HEK293 (cell line): ENCODE data around the gene NDFIP2.

Experiments used
- CTCF ChIA-PET: fragments of 350-600 bp; formaldehyde crosslinking; extraction: SDS; loops from one replicate; lab custom pipeline; 2021; ENCODE audit warnings: antibody characterized with exemption; lab: Yijun Ruan, JAX
- POLR2A ChIA-PET: fragments of 300-600 bp; formaldehyde crosslinking; extraction: SDS; loops from one replicate; lab custom pipeline; 2020; ENCODE audit warnings: antibody characterized with exemption, inconsistent platforms; lab: Yijun Ruan, JAX
- H3K27ac ChIP-seq: fragments of 200-500 bp; sonication (Bioruptor generic); 2 replicates; pipeline ENCODE4 v1.5.1; 2014; ENCODE audit warnings: low read depth, low read length, control low read depth, inconsistent platforms; ENCODE audit errors: extremely low read depth
- H3K36me3 ChIP-seq, 2 experiments: fragments of 200-500 bp in 1 of 2; sonication (Bioruptor generic) in 1 of 2; 1 replicate in 1 of 2; 2 replicates in 1 of 2; pipeline ENCODE4 v1.5.1; 2014 to 2017; ENCODE audit warnings: inconsistent platforms in 2 of 2, low read length in 2 of 2; ENCODE audit not compliant: control insufficient read depth in 2 of 2, insufficient read depth in 1 of 2
- H3K4me1 ChIP-seq: fragments of 200-500 bp; sonication (Bioruptor generic); 2 replicates; pipeline ENCODE4 v1.5.1; 2014; ENCODE audit warnings: mild to moderate bottlenecking, low read length, inconsistent platforms; ENCODE audit not compliant: control insufficient read depth, insufficient read depth
- H3K4me3 ChIP-seq: 2 replicates; pipeline ENCODE4 v1.5.1; 2011; ENCODE audit warnings: low read depth, mild to moderate bottlenecking, control low read depth, low read length, moderate library complexity
- H3K9me3 ChIP-seq: fragments of 200-500 bp; sonication (Bioruptor generic); 2 replicates; pipeline ENCODE4 v1.5.1; 2014; ENCODE audit warnings: low read depth, low read length, inconsistent platforms; ENCODE audit not compliant: control insufficient read depth, insufficient read depth
- PRDM1 ChIP-seq: fragments of 450-650 bp; formaldehyde crosslinking; IDR thresholded peaks from 2 replicates; pipeline ENCODE4; 2016; ENCODE audit warnings: missing biosample characterization, missing genetic modification characterization
- ZNF121 ChIP-seq: fragments of 450-650 bp; formaldehyde crosslinking; IDR thresholded peaks from 2 replicates; pipeline ENCODE4 v1.5.1; 2016; ENCODE audit warnings: missing biosample characterization, missing genetic modification characterization
- ZNF146 ChIP-seq: fragments of 450-650 bp; formaldehyde crosslinking; IDR thresholded peaks from 2 replicates; pipeline ENCODE4 v1.5.1; 2016; ENCODE audit warnings: missing biosample characterization, missing genetic modification characterization
- ZNF2 ChIP-seq: fragments of 450-650 bp; formaldehyde crosslinking; IDR thresholded peaks from 2 replicates; pipeline ENCODE4 v1.5.1; 2016; ENCODE audit warnings: missing biosample characterization, missing genetic modification characterization
- ZNF211 ChIP-seq: fragments of 450-650 bp; formaldehyde crosslinking; IDR thresholded peaks from 2 replicates; pipeline ENCODE4 v1.5.1; 2016; ENCODE audit warnings: low read depth, missing biosample characterization, missing genetic modification characterization
- ZNF214 ChIP-seq: fragments of 450-650 bp; formaldehyde crosslinking; IDR thresholded peaks from 2 replicates; pipeline ENCODE4 v1.5.1; 2017; ENCODE audit warnings: missing biosample characterization, mild to moderate bottlenecking, missing genetic modification characterization, borderline replicate concordance
- ZNF311 ChIP-seq: fragments of 450-650 bp; formaldehyde crosslinking; IDR thresholded peaks from 2 replicates; pipeline ENCODE4 v1.5.1; 2017; ENCODE audit warnings: missing biosample characterization, missing genetic modification characterization, borderline replicate concordance
- ZNF701 ChIP-seq: fragments of 450-650 bp; formaldehyde crosslinking; IDR thresholded peaks from 2 replicates; pipeline ENCODE4 v1.5.1; 2016; ENCODE audit warnings: missing biosample characterization, missing genetic modification characterization
- ZNF776 ChIP-seq: fragments of 450-650 bp; formaldehyde crosslinking; IDR thresholded peaks from 2 replicates; pipeline ENCODE4 v1.5.0; 2017; ENCODE audit warnings: missing biosample characterization, missing genetic modification characterization, borderline replicate concordance
- ZNF830 ChIP-seq: fragments of 450-650 bp; IDR thresholded peaks from 2 replicates; pipeline ENCODE4 v1.5.0; 2018; ENCODE audit warnings: missing biosample characterization, missing genetic modification characterization, low read depth, mild to moderate bottlenecking, moderate library complexity
- ZNF843 ChIP-seq: fragments of 450-650 bp; formaldehyde crosslinking; IDR thresholded peaks from 2 replicates; pipeline ENCODE4 v1.5.1; 2016; ENCODE audit warnings: missing biosample characterization, missing genetic modification characterization
- TF ChIP-seq, protein P1 (sequence below): fragments of 450-650 bp; formaldehyde crosslinking; IDR thresholded peaks from 2 replicates; pipeline ENCODE4 v1.5.1; 2016; ENCODE audit warnings: missing biosample characterization, missing genetic modification characterization
- TF ChIP-seq, protein P2 (sequence below): fragments of 450-650 bp; formaldehyde crosslinking; IDR thresholded peaks from 2 replicates; pipeline ENCODE4 v1.5.1; 2016; ENCODE audit warnings: missing biosample characterization, missing genetic modification characterization
- TF ChIP-seq, protein P3 (sequence below): fragments of 450-650 bp; formaldehyde crosslinking; conservative IDR thresholded peaks from 2 replicates; pipeline ENCODE4 v1.5.1; 2016; ENCODE audit warnings: low read depth, missing biosample characterization, missing genetic modification characterization
- TF ChIP-seq, protein P4 (sequence below): fragments of 450-650 bp; formaldehyde crosslinking; IDR thresholded peaks from 2 replicates; pipeline ENCODE4 v1.5.1; 2017; ENCODE audit warnings: missing biosample characterization, mild to moderate bottlenecking, missing genetic modification characterization, moderate library complexity
- TF ChIP-seq, protein P5 (sequence below): fragments of 450-650 bp; formaldehyde crosslinking; IDR thresholded peaks from 2 replicates; pipeline ENCODE4 v1.5.1; 2016; ENCODE audit warnings: missing biosample characterization, missing genetic modification characterization, borderline replicate concordance

The NDFIP2 gene

DNA sequence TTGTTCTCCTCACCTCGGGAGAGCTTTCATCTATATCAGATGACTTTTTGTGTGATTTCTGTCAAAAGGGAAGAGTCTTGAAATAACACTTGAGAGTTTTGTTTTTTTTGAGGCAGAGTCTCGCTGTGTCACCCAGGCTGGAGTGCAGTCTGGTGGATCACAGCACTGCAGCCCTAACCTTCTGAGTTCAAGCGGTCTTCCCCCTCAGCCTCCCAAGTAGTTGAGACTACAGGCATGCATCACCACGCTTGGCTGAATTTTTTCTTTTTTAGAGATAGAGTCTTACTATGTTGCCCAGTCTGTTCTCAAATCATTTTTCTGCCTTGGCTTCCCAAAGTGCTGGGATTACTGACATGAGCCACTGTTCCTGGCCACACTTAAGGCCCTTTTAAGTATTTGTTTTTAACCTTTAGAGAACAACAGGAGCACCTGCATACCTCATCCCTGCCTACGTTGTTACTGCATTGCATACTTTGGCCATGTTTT is 11.4 kb downstream of the NDFIP2 start:
- no peaks in the 10 kb centered on the region for H3K36me3 ChIP-seq
- TF ChIP-seq ZNF2 (peak; percentile 18; the same call in 1 of the 2 replicates), ZNF146 (tag by site-specific recombination) (no peak), ZNF843 (tag by site-specific recombination) (no peak), ZNF830 (no peak), ZNF311 (no peak), ZNF121 (tag by site-specific recombination) (peak; percentile 92), PRDM1 (tag by site-specific recombination) (peak; percentile 66), ZNF211 (tag by site-specific recombination) (no peak), ZNF701 (tag by site-specific recombination) (no peak), ZNF214 (no peak), ZNF776 (no peak)
- TF ChIP-seq, protein P1, sequence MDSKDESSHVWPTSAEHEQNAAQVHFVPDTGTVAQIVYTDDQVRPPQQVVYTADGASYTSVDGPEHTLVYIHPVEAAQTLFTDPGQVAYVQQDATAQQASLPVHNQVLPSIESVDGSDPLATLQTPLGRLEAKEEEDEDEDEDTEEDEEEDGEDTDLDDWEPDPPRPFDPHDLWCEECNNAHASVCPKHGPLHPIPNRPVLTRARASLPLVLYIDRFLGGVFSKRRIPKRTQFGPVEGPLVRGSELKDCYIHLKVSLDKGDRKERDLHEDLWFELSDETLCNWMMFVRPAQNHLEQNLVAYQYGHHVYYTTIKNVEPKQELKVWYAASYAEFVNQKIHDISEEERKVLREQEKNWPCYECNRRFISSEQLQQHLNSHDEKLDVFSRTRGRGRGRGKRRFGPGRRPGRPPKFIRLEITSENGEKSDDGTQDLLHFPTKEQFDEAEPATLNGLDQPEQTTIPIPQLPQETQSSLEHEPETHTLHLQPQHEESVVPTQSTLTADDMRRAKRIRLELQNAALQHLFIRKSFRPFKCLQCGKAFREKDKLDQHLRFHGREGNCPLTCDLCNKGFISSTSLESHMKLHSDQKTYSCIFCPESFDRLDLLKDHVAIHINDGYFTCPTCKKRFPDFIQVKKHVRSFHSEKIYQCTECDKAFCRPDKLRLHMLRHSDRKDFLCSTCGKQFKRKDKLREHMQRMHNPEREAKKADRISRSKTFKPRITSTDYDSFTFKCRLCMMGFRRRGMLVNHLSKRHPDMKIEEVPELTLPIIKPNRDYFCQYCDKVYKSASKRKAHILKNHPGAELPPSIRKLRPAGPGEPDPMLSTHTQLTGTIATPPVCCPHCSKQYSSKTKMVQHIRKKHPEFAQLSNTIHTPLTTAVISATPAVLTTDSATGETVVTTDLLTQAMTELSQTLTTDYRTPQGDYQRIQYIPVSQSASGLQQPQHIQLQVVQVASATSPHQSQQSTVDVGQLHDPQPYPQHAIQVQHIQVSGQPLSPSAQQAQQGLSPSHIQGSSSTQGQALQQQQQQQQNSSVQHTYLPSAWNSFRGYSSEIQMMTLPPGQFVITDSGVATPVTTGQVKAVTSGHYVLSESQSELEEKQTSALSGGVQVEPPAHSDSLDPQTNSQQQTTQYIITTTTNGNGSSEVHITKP (tag by site-specific recombination): peak; percentile 49
- TF ChIP-seq, protein P2, sequence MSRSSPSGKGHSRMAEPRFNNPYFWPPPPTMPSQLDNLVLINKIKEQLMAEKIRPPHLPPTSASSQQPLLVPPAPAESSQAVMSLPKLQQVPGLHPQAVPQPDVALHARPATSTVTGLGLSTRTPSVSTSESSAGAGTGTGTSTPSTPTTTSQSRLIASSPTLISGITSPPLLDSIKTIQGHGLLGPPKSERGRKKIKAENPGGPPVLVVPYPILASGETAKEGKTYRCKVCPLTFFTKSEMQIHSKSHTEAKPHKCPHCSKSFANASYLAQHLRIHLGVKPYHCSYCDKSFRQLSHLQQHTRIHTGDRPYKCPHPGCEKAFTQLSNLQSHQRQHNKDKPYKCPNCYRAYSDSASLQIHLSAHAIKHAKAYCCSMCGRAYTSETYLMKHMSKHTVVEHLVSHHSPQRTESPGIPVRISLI: peak; percentile 67
- TF ChIP-seq, protein P3, sequence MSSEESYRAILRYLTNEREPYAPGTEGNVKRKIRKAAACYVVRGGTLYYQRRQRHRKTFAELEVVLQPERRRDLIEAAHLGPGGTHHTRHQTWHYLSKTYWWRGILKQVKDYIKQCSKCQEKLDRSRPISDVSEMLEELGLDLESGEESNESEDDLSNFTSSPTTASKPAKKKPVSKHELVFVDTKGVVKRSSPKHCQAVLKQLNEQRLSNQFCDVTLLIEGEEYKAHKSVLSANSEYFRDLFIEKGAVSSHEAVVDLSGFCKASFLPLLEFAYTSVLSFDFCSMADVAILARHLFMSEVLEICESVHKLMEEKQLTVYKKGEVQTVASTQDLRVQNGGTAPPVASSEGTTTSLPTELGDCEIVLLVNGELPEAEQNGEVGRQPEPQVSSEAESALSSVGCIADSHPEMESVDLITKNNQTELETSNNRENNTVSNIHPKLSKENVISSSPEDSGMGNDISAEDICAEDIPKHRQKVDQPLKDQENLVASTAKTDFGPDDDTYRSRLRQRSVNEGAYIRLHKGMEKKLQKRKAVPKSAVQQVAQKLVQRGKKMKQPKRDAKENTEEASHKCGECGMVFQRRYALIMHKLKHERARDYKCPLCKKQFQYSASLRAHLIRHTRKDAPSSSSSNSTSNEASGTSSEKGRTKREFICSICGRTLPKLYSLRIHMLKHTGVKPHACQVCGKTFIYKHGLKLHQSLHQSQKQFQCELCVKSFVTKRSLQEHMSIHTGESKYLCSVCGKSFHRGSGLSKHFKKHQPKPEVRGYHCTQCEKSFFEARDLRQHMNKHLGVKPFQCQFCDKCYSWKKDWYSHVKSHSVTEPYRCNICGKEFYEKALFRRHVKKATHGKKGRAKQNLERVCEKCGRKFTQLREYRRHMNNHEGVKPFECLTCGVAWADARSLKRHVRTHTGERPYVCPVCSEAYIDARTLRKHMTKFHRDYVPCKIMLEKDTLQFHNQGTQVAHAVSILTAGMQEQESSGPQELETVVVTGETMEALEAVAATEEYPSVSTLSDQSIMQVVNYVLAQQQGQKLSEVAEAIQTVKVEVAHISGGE (tag by site-specific recombination): no peak
- TF ChIP-seq, protein P4, sequence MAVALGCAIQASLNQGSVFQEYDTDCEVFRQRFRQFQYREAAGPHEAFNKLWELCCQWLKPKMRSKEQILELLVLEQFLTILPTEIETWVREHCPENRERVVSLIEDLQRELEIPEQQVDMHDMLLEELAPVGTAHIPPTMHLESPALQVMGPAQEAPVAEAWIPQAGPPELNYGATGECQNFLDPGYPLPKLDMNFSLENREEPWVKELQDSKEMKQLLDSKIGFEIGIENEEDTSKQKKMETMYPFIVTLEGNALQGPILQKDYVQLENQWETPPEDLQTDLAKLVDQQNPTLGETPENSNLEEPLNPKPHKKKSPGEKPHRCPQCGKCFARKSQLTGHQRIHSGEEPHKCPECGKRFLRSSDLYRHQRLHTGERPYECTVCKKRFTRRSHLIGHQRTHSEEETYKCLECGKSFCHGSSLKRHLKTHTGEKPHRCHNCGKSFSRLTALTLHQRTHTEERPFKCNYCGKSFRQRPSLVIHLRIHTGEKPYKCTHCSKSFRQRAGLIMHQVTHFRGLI: no peak
- TF ChIP-seq, protein P5, sequence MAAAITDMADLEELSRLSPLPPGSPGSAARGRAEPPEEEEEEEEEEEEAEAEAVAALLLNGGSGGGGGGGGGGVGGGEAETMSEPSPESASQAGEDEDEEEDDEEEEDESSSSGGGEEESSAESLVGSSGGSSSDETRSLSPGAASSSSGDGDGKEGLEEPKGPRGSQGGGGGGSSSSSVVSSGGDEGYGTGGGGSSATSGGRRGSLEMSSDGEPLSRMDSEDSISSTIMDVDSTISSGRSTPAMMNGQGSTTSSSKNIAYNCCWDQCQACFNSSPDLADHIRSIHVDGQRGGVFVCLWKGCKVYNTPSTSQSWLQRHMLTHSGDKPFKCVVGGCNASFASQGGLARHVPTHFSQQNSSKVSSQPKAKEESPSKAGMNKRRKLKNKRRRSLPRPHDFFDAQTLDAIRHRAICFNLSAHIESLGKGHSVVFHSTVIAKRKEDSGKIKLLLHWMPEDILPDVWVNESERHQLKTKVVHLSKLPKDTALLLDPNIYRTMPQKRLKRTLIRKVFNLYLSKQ (tag by site-specific recombination): no peak
- TF ChIP-seq, all 188 proteins: peak for 5
- Histone ChIP-seq H3K9me3 (no peaks in the 10 kb centered on the region), H3K27ac (no peak overlapping the region), H3K4me3 (no peak overlapping the region), H3K4me1 (no peaks in the 10 kb centered on the region)
- POLR2A ChIA-PET: interaction anchor here (0.6 kb wide), 1 partner anchor 38 kb away, joined by 3 read pairs; no protein-coding TSS in a partner anchor
- CTCF ChIA-PET: no interaction called here
